Osteoblast (primary cell): ENCODE results near the gene RDH14. TPM values are rescaled to one million over a fixed set of nuclear protein-coding genes. Genes with fewer than 3 reads are reported as not detected.

Experiments used
- DNase-seq: peaks from one replicate; pipeline ENCODE4 v3.0.0; 2011; ENCODE audit warnings: low spot score, mixed read lengths; ENCODE audit not compliant: insufficient read length; ENCODE audit errors: missing footprints
- H2AFZ ChIP-seq: 2 replicates; pipeline ENCODE4 v1.6.0; 2011; ENCODE audit warnings: mild to moderate bottlenecking, low read length
- H3K27ac ChIP-seq: 2 replicates; pipeline ENCODE4 v1.5.1; 2011; ENCODE audit warnings: mild to moderate bottlenecking, low read depth, low read length, moderate library complexity
- H3K27me3 ChIP-seq: 2 replicates; pipeline ENCODE4 v1.6.0; 2012; ENCODE audit warnings: mild to moderate bottlenecking, control low read depth, inconsistent platforms, low read length, moderate library complexity; ENCODE audit not compliant: insufficient read depth
- H3K36me3 ChIP-seq: 2 replicates; pipeline ENCODE4 v1.5.1; 2011; ENCODE audit warnings: mild to moderate bottlenecking, low read length, control low read depth, moderate library complexity; ENCODE audit not compliant: insufficient read depth
- H3K4me1 ChIP-seq: 2 replicates; pipeline ENCODE4 v1.5.1; 2011; ENCODE audit warnings: mild to moderate bottlenecking, low read length, control low read depth, moderate library complexity; ENCODE audit not compliant: insufficient read depth
- H3K4me2 ChIP-seq: 2 replicates; pipeline ENCODE4 v1.6.0; 2011; ENCODE audit warnings: mild to moderate bottlenecking, low read length; ENCODE audit not compliant: insufficient read depth
- H3K4me3 ChIP-seq: fragments of 200-600 bp; sonication (generic); 3 replicates; pipeline ENCODE4 v1.5.1; 2012; ENCODE audit warnings: mild to moderate bottlenecking, low read length, inconsistent platforms; ENCODE audit not compliant: insufficient read depth
- H3K79me2 ChIP-seq: 2 replicates; pipeline ENCODE4 v1.6.0; 2012; ENCODE audit warnings: mild to moderate bottlenecking, low read length, control low read depth, inconsistent platforms; ENCODE audit not compliant: insufficient read depth
- H3K9me3 ChIP-seq: 2 replicates; pipeline ENCODE4 v1.5.1; 2011; ENCODE audit warnings: low read depth, low read length, control low read depth
- H4K20me1 ChIP-seq: 2 replicates; pipeline ENCODE4 v1.6.0; 2012; ENCODE audit warnings: mild to moderate bottlenecking, low read length, control low read depth; ENCODE audit not compliant: insufficient read depth
- total RNA-seq: library from RNA; depleted of rRNA; stranded (reverse); fragments of >200 nt; gene quantifications from 2 replicates; pipeline ENCODE4 v1.2.3, GENCODE V29; 2012
- TF ChIP-seq, protein P1 (sequence below): IDR thresholded peaks from 2 replicates; pipeline ENCODE4 v1.5.1; 2011; ENCODE audit warnings: mild to moderate bottlenecking, low read depth, low read length, moderate library complexity; ENCODE audit errors: extremely low read depth

Gene RDH14
- total RNA-seq, 1 donor, result 23.5 TPM

DNA sequence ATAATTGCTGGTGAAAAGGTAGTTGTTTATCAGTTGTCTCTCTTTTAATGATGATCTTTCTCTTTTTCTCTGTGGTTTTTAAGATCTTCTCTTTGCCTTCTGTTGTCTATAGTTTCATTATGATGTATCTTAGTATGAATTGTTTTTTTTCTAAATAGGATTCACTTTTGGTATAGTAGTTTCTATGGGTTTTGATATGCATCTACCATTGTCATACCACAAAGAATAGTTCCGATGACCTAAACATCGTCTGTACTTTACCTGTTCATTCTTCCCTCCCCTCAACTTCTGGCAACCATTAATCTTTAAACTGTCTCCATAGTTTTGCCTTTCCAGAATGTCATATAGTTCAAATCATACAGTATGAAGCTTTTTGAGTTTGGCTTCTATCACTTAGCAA lies 19.6 kb downstream of the RDH14 start:
- H3K4me3 ChIP-seq, result no peak overlapping the region

DNA sequence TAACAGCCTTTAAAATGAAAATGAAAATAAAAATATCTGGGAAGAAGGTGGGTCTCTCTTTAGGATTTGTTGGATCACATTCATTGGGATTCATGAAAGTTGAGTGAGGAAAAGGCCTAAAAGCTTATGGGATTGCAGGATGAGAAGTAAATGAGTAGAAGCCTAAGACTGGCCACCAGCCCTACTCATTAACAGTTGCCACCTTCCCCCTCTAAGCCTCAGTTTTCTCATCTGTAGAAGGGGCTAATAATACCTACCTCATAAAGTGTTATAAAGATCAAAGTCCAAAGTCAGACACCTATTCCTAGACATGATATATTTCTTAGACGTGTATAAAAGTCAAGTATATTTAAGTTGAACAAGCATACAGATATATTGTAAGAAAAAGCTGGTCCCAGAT lies 23.8 kb downstream of the RDH14 start:
- H4K20me1 ChIP-seq, result no peaks in the 10 kb centered on the region
- H3K27ac ChIP-seq, result no peak overlapping the region
- TF ChIP-seq, protein P1, sequence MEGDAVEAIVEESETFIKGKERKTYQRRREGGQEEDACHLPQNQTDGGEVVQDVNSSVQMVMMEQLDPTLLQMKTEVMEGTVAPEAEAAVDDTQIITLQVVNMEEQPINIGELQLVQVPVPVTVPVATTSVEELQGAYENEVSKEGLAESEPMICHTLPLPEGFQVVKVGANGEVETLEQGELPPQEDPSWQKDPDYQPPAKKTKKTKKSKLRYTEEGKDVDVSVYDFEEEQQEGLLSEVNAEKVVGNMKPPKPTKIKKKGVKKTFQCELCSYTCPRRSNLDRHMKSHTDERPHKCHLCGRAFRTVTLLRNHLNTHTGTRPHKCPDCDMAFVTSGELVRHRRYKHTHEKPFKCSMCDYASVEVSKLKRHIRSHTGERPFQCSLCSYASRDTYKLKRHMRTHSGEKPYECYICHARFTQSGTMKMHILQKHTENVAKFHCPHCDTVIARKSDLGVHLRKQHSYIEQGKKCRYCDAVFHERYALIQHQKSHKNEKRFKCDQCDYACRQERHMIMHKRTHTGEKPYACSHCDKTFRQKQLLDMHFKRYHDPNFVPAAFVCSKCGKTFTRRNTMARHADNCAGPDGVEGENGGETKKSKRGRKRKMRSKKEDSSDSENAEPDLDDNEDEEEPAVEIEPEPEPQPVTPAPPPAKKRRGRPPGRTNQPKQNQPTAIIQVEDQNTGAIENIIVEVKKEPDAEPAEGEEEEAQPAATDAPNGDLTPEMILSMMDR, result no peak
- no peak overlapping the region for H3K4me2 ChIP-seq
- H3K9me3 ChIP-seq, result no peaks in the 10 kb centered on the region
- no peak overlapping the region for H3K4me3 ChIP-seq
- H3K36me3 ChIP-seq, result no peaks in the 10 kb centered on the region
- H2AFZ ChIP-seq, result no peak overlapping the region
- no peaks in the 10 kb centered on the region for H3K27me3 ChIP-seq
- DNase-seq, result no peak
- H3K4me1 ChIP-seq, result no peaks in the 10 kb centered on the region
- H3K79me2 ChIP-seq, result no peaks in the 10 kb centered on the region

More for the DNA sequence above, 19.6 kb downstream of the RDH14 start:
- no peaks in the 10 kb centered on the region for H3K27me3 ChIP-seq
- no peaks in the 10 kb centered on the region for H4K20me1 ChIP-seq
- no peak overlapping the region for H3K27ac ChIP-seq
- no peak overlapping the region for H2AFZ ChIP-seq
- no peaks in the 10 kb centered on the region for H3K79me2 ChIP-seq
- no peak for DNase-seq
- H3K9me3 ChIP-seq, result no peaks in the 10 kb centered on the region
- TF ChIP-seq, protein P1, result no peak
- H3K36me3 ChIP-seq, result no peaks in the 10 kb centered on the region
- no peak overlapping the region for H3K4me2 ChIP-seq
- peaks cover 5% of the 10 kb centered on the region for H3K4me1 ChIP-seq

DNA sequence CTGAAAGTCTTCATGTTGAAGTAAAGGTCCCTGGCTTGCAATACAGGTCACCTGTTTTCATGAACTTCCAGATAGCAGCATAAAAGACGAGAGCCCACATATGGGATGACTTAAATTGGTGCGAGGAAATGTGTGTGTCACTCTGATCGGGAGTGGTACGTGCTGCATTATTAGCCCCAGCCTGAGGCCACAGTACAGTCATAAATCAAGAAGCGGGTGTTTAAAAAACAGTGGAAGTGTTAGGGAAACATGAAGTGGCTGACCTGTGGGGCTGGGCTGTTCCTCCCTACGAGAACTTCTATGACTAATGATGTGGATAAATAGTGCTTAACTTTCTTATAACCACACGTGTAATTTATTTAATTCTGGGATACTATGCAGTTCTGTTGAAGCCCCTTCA lies 24.4 kb downstream of the RDH14 start:
- no peaks in the 10 kb centered on the region for H3K4me1 ChIP-seq
- TF ChIP-seq, protein P1, result no peak
- H2AFZ ChIP-seq, result no peak overlapping the region
- no peaks in the 10 kb centered on the region for H4K20me1 ChIP-seq
- H3K27ac ChIP-seq, result no peak overlapping the region
- H3K79me2 ChIP-seq, result no peaks in the 10 kb centered on the region
- H3K9me3 ChIP-seq, result no peaks in the 10 kb centered on the region
- no peaks in the 10 kb centered on the region for H3K27me3 ChIP-seq
- DNase-seq, result peak; percentile 2
- no peak overlapping the region for H3K4me3 ChIP-seq
- H3K4me2 ChIP-seq, result no peak overlapping the region
- H3K36me3 ChIP-seq, result no peaks in the 10 kb centered on the region

DNA sequence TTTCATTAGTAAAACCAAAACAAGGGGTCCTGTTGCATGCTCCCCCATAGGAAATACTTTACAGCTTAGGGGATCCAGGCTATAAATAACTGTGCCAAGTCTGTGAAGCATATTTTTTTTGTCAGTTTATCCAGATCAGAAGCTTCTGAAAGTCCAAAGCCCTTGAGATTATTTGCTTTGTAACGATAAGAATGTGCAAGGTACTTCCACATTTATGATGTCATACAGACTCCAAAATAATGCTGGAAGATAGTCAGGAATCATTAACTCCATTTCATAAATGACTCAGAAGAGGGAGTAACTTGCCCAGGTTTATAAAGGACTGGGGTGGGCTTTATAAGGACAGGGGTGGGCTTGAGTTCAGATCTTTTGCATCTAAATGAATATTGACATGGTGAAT lies 29.3 kb downstream of the RDH14 start:
- no peaks in the 10 kb centered on the region for H4K20me1 ChIP-seq
- no peak overlapping the region for H3K4me2 ChIP-seq
- no peaks in the 10 kb centered on the region for H3K4me1 ChIP-seq
- no peak overlapping the region for H3K4me3 ChIP-seq
- H3K36me3 ChIP-seq, result no peaks in the 10 kb centered on the region
- no peaks in the 10 kb centered on the region for H3K9me3 ChIP-seq
- H3K79me2 ChIP-seq, result no peaks in the 10 kb centered on the region
- H3K27ac ChIP-seq, result no peak overlapping the region
- H2AFZ ChIP-seq, result no peak overlapping the region
- H3K27me3 ChIP-seq, result no peaks in the 10 kb centered on the region
- TF ChIP-seq, protein P1, result no peak
- DNase-seq, result no peak
